Ectodermal cell (in vitro differentiated cells): ENCODE results near the gene FOLR2.
A peak's percentile ranks its signal among the peaks of the same experiment; 100 is the strongest.
"Not testable (repeated sequence)": the region's sequence is repeated elsewhere in the genome, so short reads cannot be mapped to it uniquely, and the experiment has no call there.

Experiments used
- H3K27ac ChIP-seq: 2 replicates; pipeline ENCODE4 v1.7.0; 2013; ENCODE audit warnings: mild to moderate bottlenecking, low read depth, low read length; ENCODE audit not compliant: insufficient read depth, poor library complexity, severe bottlenecking
- H3K27me3 ChIP-seq: 2 replicates; pipeline ENCODE4 v1.7.0; 2013; ENCODE audit warnings: mild to moderate bottlenecking, low read length; ENCODE audit not compliant: insufficient read depth, control insufficient read depth, poor library complexity, severe bottlenecking
- H3K36me3 ChIP-seq: one replicate; pipeline ENCODE4 v1.7.0; 2013; ENCODE audit warnings: low read length; ENCODE audit not compliant: control insufficient read depth, insufficient read depth
- H3K4me1 ChIP-seq: one replicate; pipeline ENCODE4 v1.7.0; 2013; ENCODE audit warnings: low read length; ENCODE audit not compliant: control insufficient read depth, insufficient read depth
- H3K4me3 ChIP-seq: 2 replicates; pipeline ENCODE4 v1.7.0; 2013; ENCODE audit warnings: low read depth, low read length, control low read depth; ENCODE audit not compliant: insufficient read depth
- H3K9me3 ChIP-seq: 2 replicates; pipeline ENCODE4 v1.7.0; 2013; ENCODE audit warnings: mild to moderate bottlenecking, low read length, moderate library complexity; ENCODE audit not compliant: control insufficient read depth
- WGBS, 2 experiments: methylation state at CpG; one replicate each; pipeline ENCODE4 v1.1.7; 2013; ENCODE audit warnings: missing lambda C conversion rate in 2 of 2; 5-methylcytosine and 5-hydroxymethylcytosine counted together

The FOLR2 gene

DNA sequence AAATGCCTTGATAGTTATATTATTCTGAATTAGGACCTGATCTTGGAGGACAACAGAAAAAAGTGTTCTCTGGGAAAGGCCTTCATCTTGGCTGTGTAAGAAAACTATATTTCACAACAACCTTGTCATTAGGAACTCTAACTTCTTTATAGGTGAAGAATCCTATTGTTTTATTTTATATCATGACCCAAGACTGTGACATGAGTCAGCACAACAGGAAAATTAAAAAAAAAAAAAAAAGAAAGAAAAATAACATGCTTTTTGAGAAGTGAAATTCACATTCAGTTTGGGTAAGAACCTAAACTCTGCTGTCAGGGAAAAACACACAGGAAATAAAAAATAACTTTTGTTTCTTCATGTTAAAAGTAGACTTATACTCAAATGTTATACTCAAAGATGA is 11.7 kb upstream of the FOLR2 start:
- H3K27me3 ChIP-seq: no peaks in the 10 kb centered on the region
- H3K27ac ChIP-seq: no peak overlapping the region
- H3K36me3 ChIP-seq: no peaks in the 10 kb centered on the region
- no peaks in the 10 kb centered on the region for H3K9me3 ChIP-seq
- H3K4me3 ChIP-seq: no peak overlapping the region
- H3K4me1 ChIP-seq: no peaks in the 10 kb centered on the region

DNA sequence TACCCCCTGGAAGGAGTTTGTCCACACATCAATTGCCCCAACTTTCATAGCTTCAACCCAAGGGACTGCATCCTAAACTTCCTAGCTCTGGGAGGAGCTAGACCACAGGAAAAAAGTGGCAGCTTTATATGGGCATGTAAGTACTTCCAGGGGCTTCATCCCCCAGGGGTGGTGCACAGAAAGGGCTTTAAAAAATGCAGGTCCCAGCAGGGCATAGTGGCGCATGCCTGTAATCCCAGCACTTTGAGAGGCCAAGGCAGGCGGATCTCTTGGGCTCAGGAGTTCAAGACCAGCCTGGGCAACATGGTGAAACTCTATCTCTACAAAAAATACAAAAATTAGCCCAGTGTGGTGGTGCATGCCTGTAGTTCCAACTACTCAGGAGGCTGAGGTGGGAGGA is 9.8 kb upstream of the FOLR2 start:
- H3K4me3 ChIP-seq, H3K36me3 ChIP-seq, H3K9me3 ChIP-seq, H3K4me1 ChIP-seq, H3K27me3 ChIP-seq, H3K27ac ChIP-seq: not testable (repeated sequence)
- 84 to 85% methylated on average over 2 of the region's 2 CpGs for WGBS, 2 experiments

DNA sequence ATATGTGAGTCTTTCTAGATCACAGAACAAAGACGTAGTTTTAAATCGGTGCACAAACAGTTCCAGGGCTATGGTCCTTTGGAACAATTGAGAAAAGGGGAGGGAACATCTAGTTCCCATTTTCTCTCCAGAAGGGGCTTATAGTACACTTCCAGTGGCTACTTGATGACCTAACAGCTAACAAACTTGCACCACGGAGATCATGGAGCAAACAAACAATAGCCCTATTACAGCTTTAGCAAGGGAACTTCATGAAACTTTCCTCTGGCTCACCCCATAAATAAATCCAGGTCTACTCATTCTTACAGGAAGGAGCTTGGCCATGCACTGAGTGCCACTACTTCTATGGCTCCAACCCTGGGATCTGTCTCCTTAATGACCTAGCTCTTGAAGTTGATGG is 8.3 kb upstream of the FOLR2 start:
- no peaks in the 10 kb centered on the region for H3K9me3 ChIP-seq
- WGBS, 2 experiments: 91 to 92% methylated on average over 3 of the region's 3 CpGs
- H3K27ac ChIP-seq: no peak overlapping the region

DNA sequence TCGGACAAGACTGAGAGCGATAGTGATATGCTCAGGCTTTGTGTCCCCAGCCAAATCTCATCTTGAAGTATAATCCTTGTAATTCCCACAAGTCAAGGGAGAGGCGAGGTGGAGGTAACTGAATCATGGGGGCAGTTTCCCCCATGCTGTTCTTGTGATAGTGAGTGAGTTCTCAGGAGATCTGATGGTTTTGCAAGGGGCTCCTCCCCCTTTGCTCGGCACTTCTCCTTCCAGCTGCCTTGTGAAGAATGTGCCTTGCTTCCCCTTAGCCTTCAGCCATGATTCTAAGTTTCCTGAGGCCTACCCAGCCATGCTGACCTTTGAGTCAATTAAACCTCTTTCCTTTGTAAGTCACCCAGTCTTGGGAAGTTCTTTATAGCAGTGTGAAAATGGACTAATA is 7.5 kb upstream of the FOLR2 start:
- Histone ChIP-seq H3K27ac (no peak overlapping the region), H3K4me1 (no peaks in the 10 kb centered on the region), H3K27me3 (no peaks in the 10 kb centered on the region), H3K9me3 (no peaks in the 10 kb centered on the region), H3K36me3 (no peaks in the 10 kb centered on the region), H3K4me3 (no peak overlapping the region)
- 84 to 90% methylated on average over 4 of the region's 4 CpGs for WGBS, 2 experiments

More for the DNA sequence above, 8.3 kb upstream of the FOLR2 start:
- no peaks in the 10 kb centered on the region for H3K4me1 ChIP-seq
- no peaks in the 10 kb centered on the region for H3K27me3 ChIP-seq
- H3K36me3 ChIP-seq: no peaks in the 10 kb centered on the region
- H3K4me3 ChIP-seq: no peak overlapping the region

GRCh38 chr11:72217841-72218240 is 1.2 kb downstream of the FOLR2 start:
- Histone ChIP-seq H3K4me1 (peaks cover 7% of the 10 kb centered on the region), H3K27me3 (no peaks in the 10 kb centered on the region), H3K4me3 (no peak overlapping the region), H3K36me3 (no peaks in the 10 kb centered on the region), H3K27ac (no peak overlapping the region), H3K9me3 (no peaks in the 10 kb centered on the region)
- 65 to 85% methylated on average over 2 of the region's 2 CpGs for WGBS, 2 experiments

DNA sequence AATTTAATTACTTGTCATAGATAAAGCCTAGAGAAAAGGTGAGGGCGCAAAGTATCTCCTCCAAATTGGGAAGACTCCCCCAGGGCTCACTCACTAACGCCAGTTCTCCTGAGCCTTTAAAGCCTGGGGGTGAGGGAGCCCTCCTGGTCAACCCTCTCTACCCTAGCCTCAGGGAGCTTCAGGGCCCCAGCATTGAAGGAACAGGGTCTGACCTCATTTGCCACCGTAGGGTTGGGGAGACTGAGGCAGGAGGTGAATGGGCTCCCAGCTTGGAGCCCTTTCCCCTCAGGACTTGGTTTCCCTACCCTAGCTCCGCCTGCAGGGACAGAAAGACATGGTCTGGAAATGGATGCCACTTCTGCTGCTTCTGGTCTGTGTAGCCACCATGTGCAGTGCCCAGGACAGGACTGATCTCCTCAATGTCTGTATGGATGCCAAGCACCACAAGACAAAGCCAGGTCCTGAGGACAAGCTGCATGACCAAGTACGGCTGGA is 1.7 kb downstream of the FOLR2 start:
- H3K27ac ChIP-seq: no peak overlapping the region
- peaks cover 8% of the 10 kb centered on the region for H3K4me1 ChIP-seq
- no peaks in the 10 kb centered on the region for H3K36me3 ChIP-seq
- 89 to 91% methylated on average over 5 of the region's 5 CpGs for WGBS, 2 experiments
- no peak overlapping the region for H3K4me3 ChIP-seq
- H3K9me3 ChIP-seq: no peaks in the 10 kb centered on the region
- H3K27me3 ChIP-seq: no peaks in the 10 kb centered on the region

GRCh38 chr11:72220696-72221363 is 4.2 kb downstream of the FOLR2 start:
- no peaks in the 10 kb centered on the region for H3K9me3 ChIP-seq
- H3K4me3 ChIP-seq: no peak overlapping the region
- WGBS, 2 experiments: 88 to 94% methylated on average over 10 of the region's 10 CpGs
- no peaks in the 10 kb centered on the region for H3K27me3 ChIP-seq
- H3K36me3 ChIP-seq: no peaks in the 10 kb centered on the region
- H3K4me1 ChIP-seq: peaks cover 14% of the 10 kb centered on the region
- no peak overlapping the region for H3K27ac ChIP-seq

GRCh38 chr11:72221386-72222075 is 4.9 kb downstream of the FOLR2 start:
- WGBS, 2 experiments: 83 to 88% methylated on average over 7 of the region's 7 CpGs
- Histone ChIP-seq H3K4me1 (peaks cover 19% of the 10 kb centered on the region), H3K27ac (no peak overlapping the region), H3K36me3 (no peaks in the 10 kb centered on the region), H3K27me3 (no peaks in the 10 kb centered on the region), H3K4me3 (no peak overlapping the region), H3K9me3 (no peaks in the 10 kb centered on the region)

DNA sequence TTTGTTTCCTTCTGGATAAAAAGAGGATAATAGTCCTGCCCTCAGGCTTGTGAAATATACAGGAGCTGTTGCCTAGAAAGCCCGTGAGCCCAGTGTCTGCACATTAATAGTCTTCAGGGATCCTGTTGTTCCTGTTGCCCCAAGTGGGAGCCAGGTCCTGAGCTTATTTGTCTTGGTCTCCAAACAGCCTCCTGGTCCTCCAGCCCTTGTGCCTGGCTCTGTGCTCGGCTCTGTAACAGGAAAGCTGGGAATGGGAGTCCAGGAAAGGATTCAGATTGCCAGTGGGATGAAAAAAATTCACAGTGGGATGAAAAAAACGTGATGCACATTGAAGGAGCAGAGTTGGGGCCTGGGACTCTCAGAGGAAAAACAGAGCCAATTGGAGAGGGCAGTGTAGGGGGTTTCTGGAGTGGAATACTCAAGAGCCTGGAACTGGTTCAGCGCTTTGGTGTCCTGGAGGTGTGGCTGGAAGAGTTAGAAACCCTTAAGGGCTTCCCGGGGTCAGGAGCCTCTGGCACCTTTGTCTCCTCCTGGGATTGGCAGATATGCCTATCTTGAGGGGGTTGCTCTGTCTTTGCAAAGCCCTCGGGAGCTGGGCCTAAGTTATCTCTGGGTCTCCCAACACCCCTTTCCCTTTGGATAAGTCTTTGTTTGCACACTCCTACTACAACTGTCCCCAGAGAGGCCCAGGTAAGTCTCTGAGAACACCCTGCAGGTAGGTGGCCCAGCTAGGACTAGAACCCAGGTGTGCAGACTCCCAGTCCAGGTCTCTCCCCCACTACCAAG is 5.7 kb downstream of the FOLR2 start:
- H3K9me3 ChIP-seq: no peaks in the 10 kb centered on the region
- no peak overlapping the region for H3K27ac ChIP-seq
- peaks cover under 1% of the 10 kb centered on the region for H3K36me3 ChIP-seq
- peak overlapping the region; percentile 80 for H3K4me3 ChIP-seq
- H3K27me3 ChIP-seq: no peaks in the 10 kb centered on the region
- 75 to 76% methylated on average over 6 of the region's 6 CpGs for WGBS, 2 experiments
- H3K4me1 ChIP-seq: peaks cover 25% of the 10 kb centered on the region

DNA sequence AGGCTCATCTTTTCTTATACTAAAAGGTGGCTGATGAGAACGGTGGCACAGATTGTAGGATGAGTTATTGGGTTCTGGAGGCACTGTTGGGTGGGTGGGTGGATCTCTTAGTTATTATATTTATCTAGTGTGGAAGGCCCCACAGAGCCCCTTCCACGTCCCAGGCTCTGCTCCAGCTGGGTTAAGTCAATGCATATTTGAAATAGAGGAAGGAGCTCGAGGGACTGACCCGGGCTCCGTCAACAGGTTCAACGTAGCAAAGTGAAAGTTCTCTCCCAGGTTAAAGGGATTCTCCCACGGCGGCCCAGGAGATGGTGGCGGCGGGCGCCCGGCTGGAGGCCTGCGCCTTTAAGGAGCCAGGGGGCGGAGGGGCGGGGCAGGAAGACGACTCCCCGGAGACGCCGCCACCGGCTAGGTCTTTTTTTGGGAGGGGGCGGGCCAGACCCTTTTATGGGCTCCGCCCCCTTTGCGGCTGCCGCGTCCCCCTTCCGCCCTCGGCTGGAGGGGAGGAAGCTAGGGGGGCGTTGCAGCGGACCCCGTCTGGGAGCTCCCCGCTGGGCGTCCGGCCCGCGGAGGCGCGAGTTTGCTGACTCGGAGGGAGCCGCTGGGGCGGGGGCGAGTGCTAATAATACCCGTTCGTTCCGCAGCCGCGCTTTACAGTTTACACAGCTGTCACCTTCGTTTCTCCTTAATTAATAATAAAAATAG is 6.5 kb downstream of the FOLR2 start:
- Histone ChIP-seq H3K36me3 (peaks cover 5% of the 10 kb centered on the region), H3K4me3 (peak overlapping the region; percentile 80), H3K27ac (peak overlapping the region; percentile 67), H3K4me1 (peaks cover 25% of the 10 kb centered on the region), H3K9me3 (no peaks in the 10 kb centered on the region), H3K27me3 (no peaks in the 10 kb centered on the region)
- WGBS, 2 experiments: 1% methylated on average over 47 of the region's 47 CpGs
